SIG-M5 treated with dmso at 0.1 percent for 504 hours (cell line): ENCODE data around the gene INO80D.
"Not testable (repeated sequence)": the region's sequence is repeated elsewhere in the genome, so short reads cannot be mapped to it uniquely, and the experiment has no call there.

Experiments
- DNase-seq: peaks from one replicate; lab custom pipeline; 2025; ENCODE audit not compliant: unreplicated experiment; lab: John Stamatoyannopoulos, UW

Gene INO80D

GRCh38 chr2:206085742-206086445 is at the start of gene INO80D:
TSS of gene INO80D (minus strand) at chr2:206086174. CDS start at chr2:206063016, 23,158 bp downstream.
- peak; percentile 91 for DNase-seq

- DNase-seq: peak; percentile 16
Observed at GRCh38 chr2:206127656-206128055, 41.7 kb upstream of the INO80D start.

- no peak for DNase-seq
Observed at GRCh38 chr2:206125901-206126300, 39.9 kb upstream of the INO80D start.

GRCh38 chr2:206122569-206122968 is 36.6 kb upstream of the INO80D start:
- DNase-seq: not testable (repeated sequence)

- no peak for DNase-seq
Observed at GRCh38 chr2:206116278-206116677, 30.3 kb upstream of the INO80D start.

GRCh38 chr2:206115026-206115578 is 29.1 kb upstream of the INO80D start:
- no peak for DNase-seq

- DNase-seq: no peak
Observed at GRCh38 chr2:206112846-206113547, 27.0 kb upstream of the INO80D start.

GRCh38 chr2:206112108-206112507 is 26.1 kb upstream of the INO80D start:
- DNase-seq: no peak

- DNase-seq: no peak
Observed at GRCh38 chr2:206108713-206109112, 22.7 kb upstream of the INO80D start.

- no peak for DNase-seq
Observed at GRCh38 chr2:206105541-206105940, 19.6 kb upstream of the INO80D start.

- DNase-seq: no peak
Observed at GRCh38 chr2:206105038-206105437, 19.1 kb upstream of the INO80D start.

- peak; percentile 33 for DNase-seq
Observed at GRCh38 chr2:206098872-206099271, 12.9 kb upstream of the INO80D start.

GRCh38 chr2:206098471-206098870 is 12.5 kb upstream of the INO80D start:
- DNase-seq: no peak

GRCh38 chr2:206096876-206097275 is 10.9 kb upstream of the INO80D start:
- no peak for DNase-seq

- no peak for DNase-seq
Observed at GRCh38 chr2:206095536-206096332, 9.8 kb upstream of the INO80D start.

GRCh38 chr2:206092297-206092696 is 6.3 kb upstream of the INO80D start:
- DNase-seq: no peak

GRCh38 chr2:206088248-206088647 is 2.3 kb upstream of the INO80D start:
- no peak for DNase-seq

- DNase-seq: peak; percentile 46
Observed at GRCh38 chr2:206086716-206087350, 859 bp upstream of the INO80D start.

GRCh38 chr2:206084870-206085741 is 868 bp downstream of the INO80D start:
- peak; percentile 43 for DNase-seq

GRCh38 chr2:206084439-206084869 is 1.5 kb downstream of the INO80D start:
- peak; percentile 57 for DNase-seq
